H9 (cell line): ENCODE results near the gene TXNRD1. TPM values are rescaled to one million over a fixed set of nuclear protein-coding genes. Genes with fewer than 3 reads are reported as not detected.

ENCODE experiments used
- DNase-seq: peaks from one replicate; pipeline ENCODE4 v3.0.0-alpha.2; 2017
- H2AFZ ChIP-seq: one replicate; pipeline ENCODE4 v1.6.1; 2013; ENCODE audit warnings: mild to moderate bottlenecking, low read length, control low read depth, moderate library complexity
- H2AK5ac ChIP-seq: 2 replicates; pipeline ENCODE4 v1.6.1; 2013; ENCODE audit warnings: low read length, control low read depth, mixed read lengths; ENCODE audit not compliant: insufficient read length
- H2BK120ac ChIP-seq: one replicate; pipeline ENCODE4 v1.6.1; 2013; ENCODE audit warnings: low read depth, mild to moderate bottlenecking, low read length, control low read depth, inconsistent platforms; ENCODE audit not compliant: poor library complexity, severe bottlenecking
- H2BK12ac ChIP-seq: 2 replicates; pipeline ENCODE4 v1.6.1; 2013; ENCODE audit warnings: low read length, control low read depth, mixed read lengths, low read depth; ENCODE audit not compliant: insufficient read length
- H2BK15ac ChIP-seq: 2 replicates; pipeline ENCODE4 v1.6.1; 2013; ENCODE audit warnings: low read depth, low read length, control low read depth
- H2BK20ac ChIP-seq: one replicate; pipeline ENCODE4 v1.6.1; 2013; ENCODE audit warnings: low read depth, mild to moderate bottlenecking, low read length, control low read depth, inconsistent platforms; ENCODE audit not compliant: poor library complexity, severe bottlenecking
- H2BK5ac ChIP-seq: 2 replicates; pipeline ENCODE4 v1.6.1; 2013; ENCODE audit warnings: low read length, control low read depth, mixed read lengths; ENCODE audit not compliant: insufficient read length
- H3K14ac ChIP-seq: 2 replicates; pipeline ENCODE4 v1.6.1; 2013; ENCODE audit warnings: low read length, control low read depth; ENCODE audit not compliant: insufficient read depth
- H3K18ac ChIP-seq: 2 replicates; pipeline ENCODE4 v1.6.1; 2013; ENCODE audit warnings: low read depth, mild to moderate bottlenecking, mixed read lengths, low read length, control low read depth; ENCODE audit not compliant: insufficient read length
- H3K23ac ChIP-seq: 2 replicates; pipeline ENCODE4 v1.6.1; 2013; ENCODE audit warnings: low read length, control low read depth, mixed read lengths, low read depth; ENCODE audit not compliant: insufficient read length
- H3K23me2 ChIP-seq: 2 replicates; pipeline ENCODE4 v1.6.1; 2013; ENCODE audit warnings: low read depth, mild to moderate bottlenecking, mixed read lengths, low read length, control low read depth; ENCODE audit not compliant: insufficient read length, poor library complexity, severe bottlenecking
- H3K27ac ChIP-seq: 2 replicates; pipeline ENCODE4 v1.5.1; 2013; ENCODE audit warnings: low read length, control low read depth, mixed read lengths, low read depth; ENCODE audit not compliant: insufficient read length
- H3K27me3 ChIP-seq: 2 replicates; pipeline ENCODE4 v1.6.1; 2013; ENCODE audit warnings: low read length, control low read depth, inconsistent platforms; ENCODE audit not compliant: insufficient read depth
- H3K4ac ChIP-seq: 2 replicates; pipeline ENCODE4 v1.6.1; 2013; ENCODE audit warnings: low read depth, mild to moderate bottlenecking, control low read depth, inconsistent platforms, low read length, moderate library complexity
- H3K4me1 ChIP-seq: 2 replicates; pipeline ENCODE4 v1.6.1; 2013; ENCODE audit warnings: low read length, control low read depth, inconsistent platforms; ENCODE audit not compliant: insufficient read depth
- H3K4me2 ChIP-seq: 2 replicates; pipeline ENCODE4 v1.6.1; 2013; ENCODE audit warnings: low read length, control low read depth, mixed read lengths; ENCODE audit not compliant: insufficient read length, insufficient read depth
- H3K56ac ChIP-seq: 2 replicates; pipeline ENCODE4 v1.6.1; 2013; ENCODE audit warnings: low read depth, mild to moderate bottlenecking, mixed read lengths, low read length, control low read depth; ENCODE audit not compliant: insufficient read length
- H3K79me1 ChIP-seq: 2 replicates; pipeline ENCODE4 v1.6.1; 2013; ENCODE audit warnings: low read depth, mild to moderate bottlenecking, moderate library complexity, low read length, control low read depth, inconsistent platforms; ENCODE audit not compliant: insufficient read depth, poor library complexity, severe bottlenecking
- H3K79me2 ChIP-seq: 2 replicates; pipeline ENCODE4 v1.6.1; 2013; ENCODE audit warnings: low read length, control low read depth, inconsistent platforms; ENCODE audit not compliant: insufficient read depth
- H3K9ac ChIP-seq: 2 replicates; pipeline ENCODE4 v1.6.1; 2013; ENCODE audit warnings: low read length, control low read depth, mixed read lengths; ENCODE audit not compliant: insufficient read length; ENCODE audit errors: extremely low read depth
- H3K9me3 ChIP-seq: one replicate; pipeline ENCODE4 v1.6.1; 2013; ENCODE audit warnings: low read depth, low read length, inconsistent platforms; ENCODE audit not compliant: control insufficient read depth
- H3T11ph ChIP-seq: one replicate; pipeline ENCODE4 v1.6.1; 2013; ENCODE audit warnings: mild to moderate bottlenecking, low read length, control low read depth, inconsistent platforms
- H4K20me1 ChIP-seq: one replicate; pipeline ENCODE4 v1.6.1; 2013; ENCODE audit not compliant: control insufficient read depth, insufficient read length, insufficient read depth
- H4K5ac ChIP-seq: 2 replicates; pipeline ENCODE4 v1.6.1; 2013; ENCODE audit warnings: low read depth, mild to moderate bottlenecking, mixed read lengths, low read length, control low read depth; ENCODE audit not compliant: insufficient read length
- H4K8ac ChIP-seq: replicated peaks from 2 replicates; pipeline ENCODE4 v1.6.1; 2013; ENCODE audit warnings: low read length, control low read depth, mixed read lengths, low read depth; ENCODE audit not compliant: insufficient read length
- H4K91ac ChIP-seq: 2 replicates; pipeline ENCODE4 v1.6.1; 2013; ENCODE audit warnings: low read depth, mild to moderate bottlenecking, moderate library complexity, mixed read lengths, low read length, control low read depth; ENCODE audit not compliant: insufficient read length
- H3K27ac Mint-ChIP-seq, 3 experiments: 2 replicates in 2 of 3; 3 replicates in 1 of 3; pipeline ENCODE4 v1.8.0; 2020 to 2021; ENCODE audit warnings: mixed read lengths in 3 of 3, mild to moderate bottlenecking in 1 of 3, moderate library complexity in 1 of 3
- H3K27me3 Mint-ChIP-seq: 2 replicates; pipeline ENCODE4 v1.8.0; 2021; ENCODE audit warnings: low read depth, mild to moderate bottlenecking, moderate library complexity, mixed read lengths
- H3K36me3 Mint-ChIP-seq, 3 experiments: 2 replicates in 2 of 3; 3 replicates in 1 of 3; pipeline ENCODE4 v1.8.0; 2020 to 2021; ENCODE audit warnings: low read depth in 3 of 3, mixed read lengths in 3 of 3; ENCODE audit not compliant: insufficient read depth in 1 of 3
- H3K4me1 Mint-ChIP-seq, 2 experiments: 2 replicates each; pipeline ENCODE4 v1.8.0; 2020; ENCODE audit warnings: mixed read lengths in 2 of 2
- H3K4me3 Mint-ChIP-seq, 2 experiments: 2 replicates in 1 of 2; 3 replicates in 1 of 2; pipeline ENCODE4 v1.8.0; 2020 to 2021; ENCODE audit warnings: mild to moderate bottlenecking in 2 of 2, mixed read lengths in 2 of 2, moderate library complexity in 1 of 2
- H3K9me3 Mint-ChIP-seq, 2 experiments: 2 replicates in 1 of 2; 3 replicates in 1 of 2; pipeline ENCODE4 v1.8.0; 2020; ENCODE audit warnings: mild to moderate bottlenecking in 2 of 2, mixed read lengths in 2 of 2, moderate library complexity in 1 of 2
- WGBS: extraction: QIAGEN DNeasy Blood & Tissue Kit; methylation state at CpG from one replicate; pipeline ENCODE4 v1.1.7; 2013; ENCODE audit warnings: missing lambda C conversion rate, low lambda C conversion rate, mixed read lengths; ENCODE audit not compliant: insufficient read length; ENCODE audit errors: extremely low coverage; 5-methylcytosine and 5-hydroxymethylcytosine counted together
- total RNA-seq: library from RNA; stranded (reverse); gene quantifications from 2 replicates; pipeline ENCODE4 v1.2.1, GENCODE V29; 2021
- TF ChIP-seq, protein P1 (sequence below): fragments of 200-600 bp; sonication (generic); conservative IDR thresholded peaks from 3 replicates; pipeline ENCODE4 v1.8.0; 2021; ENCODE audit warnings: antibody characterized with exemption, mild to moderate bottlenecking

TXNRD1 gene
- total RNA-seq, 1 experiment from 2014 or later = 100 TPM

GRCh38 chr12:104374071-104374470, 158.5 kb downstream of the TXNRD1 start:
- Histone ChIP-seq H4K8ac (no peak overlapping the region), H3K27me3 (no peaks in the 10 kb centered on the region), H3K4ac (no peak overlapping the region), H3K23ac (no peak overlapping the region), H3K27ac (no peak overlapping the region), H4K5ac (no peak overlapping the region), H3T11ph (no peak overlapping the region), H3K4me1 (peaks cover 9% of the 10 kb centered on the region; the same call in 1 of the 2 replicates), H3K56ac (no peak overlapping the region), H2BK12ac (no peak overlapping the region), H2BK15ac (no peak overlapping the region), H3K18ac (no peak overlapping the region), H2BK120ac (no peak overlapping the region), H4K91ac (no peak overlapping the region), H4K20me1 (no peaks in the 10 kb centered on the region), H3K79me2 (no peaks in the 10 kb centered on the region), H2AK5ac (no peak overlapping the region), H3K23me2 (no peaks in the 10 kb centered on the region), H3K4me2 (no peak overlapping the region), H2AFZ (no peak overlapping the region), H3K9ac (no peak overlapping the region), H3K9me3 (peaks cover 6% of the 10 kb centered on the region), H3K14ac (no peak overlapping the region), H2BK20ac (no peak overlapping the region), H3K79me1 (no peaks in the 10 kb centered on the region), H2BK5ac (no peak overlapping the region)
- Mint-ChIP-seq H3K4me1 (peaks cover 23 to 25% of the 10 kb centered on the region in 2 experiments), H3K9me3 (peaks cover 14 to 19% of the 10 kb centered on the region in 2 experiments), H3K27ac (no peak overlapping the region), H3K4me3 (no peak overlapping the region), H3K27me3 (no peaks in the 10 kb centered on the region; the same call in 1 of the 2 replicates), H3K36me3 (peaks cover 12 to 16% (median 13%) of the 10 kb centered on the region in 3 experiments)
- TF ChIP-seq, protein P1, sequence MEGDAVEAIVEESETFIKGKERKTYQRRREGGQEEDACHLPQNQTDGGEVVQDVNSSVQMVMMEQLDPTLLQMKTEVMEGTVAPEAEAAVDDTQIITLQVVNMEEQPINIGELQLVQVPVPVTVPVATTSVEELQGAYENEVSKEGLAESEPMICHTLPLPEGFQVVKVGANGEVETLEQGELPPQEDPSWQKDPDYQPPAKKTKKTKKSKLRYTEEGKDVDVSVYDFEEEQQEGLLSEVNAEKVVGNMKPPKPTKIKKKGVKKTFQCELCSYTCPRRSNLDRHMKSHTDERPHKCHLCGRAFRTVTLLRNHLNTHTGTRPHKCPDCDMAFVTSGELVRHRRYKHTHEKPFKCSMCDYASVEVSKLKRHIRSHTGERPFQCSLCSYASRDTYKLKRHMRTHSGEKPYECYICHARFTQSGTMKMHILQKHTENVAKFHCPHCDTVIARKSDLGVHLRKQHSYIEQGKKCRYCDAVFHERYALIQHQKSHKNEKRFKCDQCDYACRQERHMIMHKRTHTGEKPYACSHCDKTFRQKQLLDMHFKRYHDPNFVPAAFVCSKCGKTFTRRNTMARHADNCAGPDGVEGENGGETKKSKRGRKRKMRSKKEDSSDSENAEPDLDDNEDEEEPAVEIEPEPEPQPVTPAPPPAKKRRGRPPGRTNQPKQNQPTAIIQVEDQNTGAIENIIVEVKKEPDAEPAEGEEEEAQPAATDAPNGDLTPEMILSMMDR = no peak
- no peak for DNase-seq
- WGBS = no CpG with 5 or more reads among the region's 2 CpGs
